Myocyte (in vitro differentiated cells): Measurements from ENCODE around the gene OR56A4. TPM values are rescaled to one million over a fixed set of nuclear protein-coding genes. Genes with fewer than 3 reads are reported as not detected.
"Not testable (repeated sequence)": the region's sequence is repeated elsewhere in the genome, so short reads cannot be mapped to it uniquely, and the experiment has no call there.

Source experiments
- DNase-seq: peaks from one replicate; pipeline ENCODE4 v3.0.0-alpha.2; 2012; ENCODE audit warnings: low read depth
- total RNA-seq: library from RNA; depleted of rRNA; stranded (reverse); fragments of >200 nt; gene quantifications from 2 replicates; pipeline ENCODE4 v1.2.3, GENCODE V29; 2014

Gene OR56A4
- total RNA-seq, 1 donor from 2014 or later, result not detected

DNA sequence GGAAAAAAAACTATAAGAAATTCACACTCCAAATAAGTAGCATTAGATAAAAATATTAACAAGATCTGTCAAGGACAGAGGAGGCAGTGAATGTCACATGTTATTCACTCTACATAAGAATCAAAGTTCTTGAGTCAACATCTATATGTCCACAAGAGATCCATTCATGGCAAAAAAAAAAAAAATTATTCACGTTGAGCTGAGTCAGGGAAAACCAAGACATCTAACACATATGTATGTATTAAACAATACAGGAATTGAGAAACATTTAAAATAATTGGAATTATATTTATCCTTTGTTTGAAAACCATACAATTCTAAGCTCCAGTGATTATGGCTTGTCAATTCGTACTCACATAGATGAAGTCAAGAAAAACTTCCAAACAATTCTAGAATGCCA, 39.8 kb downstream of the OR56A4 start:
- DNase-seq, result no peak

DNA sequence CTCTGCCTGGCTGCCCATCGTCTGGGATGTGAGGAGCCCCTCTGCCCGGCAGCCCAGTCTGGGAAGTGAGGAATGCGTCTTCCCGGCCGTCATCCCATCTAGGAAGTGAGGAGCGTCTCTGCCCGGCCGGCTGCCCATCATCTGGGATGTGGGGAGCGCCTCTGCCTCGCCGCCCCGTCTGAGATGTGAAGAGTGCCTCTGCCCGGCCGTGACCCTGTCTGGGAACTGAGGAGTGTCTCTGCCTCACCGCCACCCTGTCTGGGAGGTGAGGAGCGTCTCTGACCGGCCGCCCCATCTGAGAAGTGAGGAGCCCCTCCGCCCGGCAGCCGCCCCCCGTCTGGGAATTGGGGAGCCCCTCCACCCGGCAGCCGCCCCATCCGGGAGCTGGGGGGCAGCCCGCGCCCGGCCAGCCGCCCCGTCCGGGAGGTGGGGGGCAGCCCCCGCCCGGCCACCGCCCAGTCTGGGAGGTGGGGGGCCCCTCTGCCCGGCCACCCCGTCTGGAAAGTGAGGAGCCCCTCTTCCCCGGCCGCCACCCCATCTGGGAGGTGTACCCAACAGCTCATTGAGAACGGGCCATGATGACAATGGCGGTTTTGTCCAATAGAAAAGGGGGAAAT, 45.9 kb downstream of the OR56A4 start:
- not testable (repeated sequence) for DNase-seq

DNA sequence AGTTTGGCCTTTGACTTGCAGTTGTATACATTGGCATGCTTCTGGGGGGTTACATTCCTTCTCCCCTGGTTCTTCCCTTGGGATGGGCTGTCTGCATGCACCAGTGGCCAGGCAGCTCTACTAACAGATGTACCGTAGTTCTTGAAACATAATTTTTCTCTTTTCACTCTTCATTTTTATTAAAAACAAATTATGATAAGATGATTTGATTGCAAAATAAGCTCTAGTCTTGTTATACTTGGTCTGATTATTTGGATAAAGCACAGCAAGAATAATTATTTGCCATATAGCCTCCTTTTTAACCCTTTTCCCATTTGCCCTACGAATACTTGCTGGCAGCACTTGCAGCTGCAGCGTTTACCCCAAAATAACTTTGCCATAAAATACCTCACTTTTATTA, 51.2 kb downstream of the OR56A4 start:
- DNase-seq, result no peak

Other genes with a start within 250 kb of the OR56A4 start
- not detected in 2 replicates for gene OR52N5, start 223.6 kb downstream of the OR56A4 start, total RNA-seq
- not detected in 2 replicates for gene OR52N1, start 215.7 kb downstream of the OR56A4 start, total RNA-seq
- not detected in 2 replicates for gene OR52N2, start 198.0 kb downstream of the OR56A4 start, total RNA-seq
- not detected in 2 replicates for gene OR52E6, start 165.0 kb downstream of the OR56A4 start, total RNA-seq
- not detected in 2 replicates for gene OR52E8, start 149.3 kb downstream of the OR56A4 start, total RNA-seq
- not detected in 2 replicates for gene OR52E4, start 126.3 kb downstream of the OR56A4 start, total RNA-seq
- not detected in 2 replicates for gene OR52E5, start 113.7 kb downstream of the OR56A4 start, total RNA-seq
- not detected in 2 replicates for gene OR56A3, start 64.7 kb downstream of the OR56A4 start, total RNA-seq
- gene OR56A5, start 38.5 kb downstream of the OR56A4 start, total RNA-seq, result not detected in 2 replicates
- not detected in 2 replicates for gene OR52L1, start 20.0 kb downstream of the OR56A4 start, total RNA-seq
- 0.05 TPM in 1 of 2 replicates, not detected in the other for gene OR56A1, start 23.8 kb upstream of the OR56A4 start, total RNA-seq
- gene OR56B4, start 100.7 kb upstream of the OR56A4 start, total RNA-seq, result not detected in 2 replicates
- not detected in 2 replicates for gene OR52B2, start 163.4 kb upstream of the OR56A4 start, total RNA-seq
- gene OR52W1, start 192.3 kb upstream of the OR56A4 start, total RNA-seq, result not detected in 2 replicates
- gene C11orf42, start 198.6 kb upstream of the OR56A4 start, total RNA-seq, result not detected in 2 replicates
- gene FHIP1B, start 227.7 kb upstream of the OR56A4 start, total RNA-seq, result 26.4 and 36.6 TPM in 2 replicates
- gene CNGA4, start 232.1 kb upstream of the OR56A4 start, total RNA-seq, result 0.10 TPM in 1 of 2 replicates, not detected in the other